HPDE6-E6E7 (cell line): Measurements from ENCODE around the gene NRXN2.

Experiments
- DNase-seq: peaks from one replicate; pipeline ENCODE4 v3.0.0; 2011; ENCODE audit warnings: missing footprints; ENCODE audit errors: extremely low spot score

NRXN2 gene

DNA sequence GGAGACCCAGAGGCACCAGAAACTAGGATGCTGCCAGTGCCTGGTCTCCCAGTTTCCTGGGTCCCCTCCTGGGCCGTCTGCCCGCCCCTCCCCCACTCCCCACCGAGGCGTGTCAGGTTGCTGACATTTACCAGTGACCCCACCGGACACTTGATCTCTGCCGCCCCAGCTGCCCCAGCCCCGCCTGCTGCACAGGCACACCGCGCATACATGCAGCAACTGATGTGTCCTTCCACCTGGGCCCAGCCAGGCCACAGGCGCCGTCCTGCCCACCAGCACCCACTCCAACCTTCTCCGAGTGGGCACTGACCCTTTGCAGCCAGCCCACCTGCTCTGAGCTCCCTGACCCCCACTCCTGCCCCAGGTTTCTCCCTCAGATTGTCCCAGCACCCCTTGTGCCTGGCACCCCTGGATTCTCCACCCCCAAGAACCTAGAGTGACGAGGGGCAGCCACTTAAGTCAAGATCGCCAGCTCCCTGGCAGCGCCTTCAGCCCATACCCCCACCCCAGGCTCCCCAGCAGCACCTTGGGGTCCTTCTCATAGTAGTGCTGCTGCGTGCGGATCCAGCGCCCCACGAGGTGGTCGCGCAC is 36.2 kb upstream of the NRXN2 start:
- DNase-seq: no peak

GRCh38 chr11:64758330-64759079 is 35.5 kb upstream of the NRXN2 start:
- DNase-seq: no peak

DNA sequence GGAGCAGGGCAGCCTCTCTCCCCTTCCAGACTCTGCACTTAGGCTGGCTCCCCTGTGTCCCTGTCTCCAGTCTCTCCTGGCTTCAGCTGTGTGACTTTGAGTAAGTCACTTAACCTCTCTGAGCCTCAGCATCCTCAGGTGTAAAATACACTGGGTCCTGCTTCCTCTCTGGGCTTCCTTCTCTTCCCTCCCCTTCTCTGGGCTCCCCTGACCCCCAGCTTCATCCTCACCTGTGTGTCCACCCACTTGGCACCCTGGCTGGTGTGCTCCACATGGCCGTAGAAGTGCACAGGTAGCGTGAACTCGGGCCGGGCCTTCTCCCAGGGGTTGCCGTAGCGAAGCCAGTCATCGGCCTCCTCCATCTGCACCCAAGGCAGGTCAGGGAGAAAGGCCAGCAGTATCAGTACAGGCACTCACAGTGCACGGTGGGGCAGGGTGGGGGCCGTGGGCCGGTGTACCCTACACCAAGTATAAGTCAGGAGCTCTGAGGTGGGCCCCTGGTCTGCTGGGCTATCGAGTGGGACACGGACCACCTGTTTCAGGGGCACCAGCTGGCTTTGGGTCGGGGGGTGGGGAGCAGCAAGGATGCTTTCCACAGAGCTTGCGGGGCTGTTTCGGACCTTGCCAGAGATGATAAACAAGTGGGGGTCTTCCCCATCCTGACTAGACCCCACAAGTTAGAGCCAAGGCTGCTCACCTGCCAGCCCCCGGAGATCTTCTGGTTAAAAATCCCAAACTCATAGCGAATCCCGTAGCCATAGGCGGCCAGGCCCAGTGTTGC is 34.7 kb upstream of the NRXN2 start:
- DNase-seq: no peak

DNA sequence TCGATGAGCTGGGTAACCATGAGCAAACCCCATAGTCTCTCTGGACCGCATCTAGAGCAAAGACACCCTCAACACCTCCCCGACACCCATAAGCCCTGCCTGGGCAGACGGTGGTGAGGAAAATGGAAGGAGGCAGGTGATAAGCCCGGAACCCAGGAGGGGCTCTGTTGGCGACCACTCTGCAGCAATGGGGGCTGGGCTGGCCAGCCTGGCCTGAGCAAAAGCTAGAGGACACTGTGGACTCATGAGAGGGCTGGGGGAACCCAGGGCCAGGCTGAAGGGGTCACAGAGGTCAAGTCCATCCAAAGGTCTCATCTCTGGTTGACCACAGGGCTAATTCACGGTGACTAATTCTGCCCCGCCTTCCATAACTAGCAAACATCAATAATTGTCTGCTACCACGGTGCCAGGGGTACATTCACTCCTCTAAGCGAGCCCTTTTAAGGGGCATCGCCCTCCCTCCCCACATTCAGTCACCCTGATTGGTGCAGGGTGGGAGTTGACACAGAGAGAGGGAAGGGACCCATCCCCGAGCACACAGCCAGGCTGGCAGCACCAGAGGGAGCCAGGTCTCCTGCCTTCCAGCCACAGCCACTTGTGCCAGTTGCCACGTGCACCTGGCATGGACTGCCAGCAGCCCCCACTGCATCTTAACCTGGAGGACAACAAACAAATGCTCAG is 32.8 kb upstream of the NRXN2 start:
- no peak for DNase-seq

DNA sequence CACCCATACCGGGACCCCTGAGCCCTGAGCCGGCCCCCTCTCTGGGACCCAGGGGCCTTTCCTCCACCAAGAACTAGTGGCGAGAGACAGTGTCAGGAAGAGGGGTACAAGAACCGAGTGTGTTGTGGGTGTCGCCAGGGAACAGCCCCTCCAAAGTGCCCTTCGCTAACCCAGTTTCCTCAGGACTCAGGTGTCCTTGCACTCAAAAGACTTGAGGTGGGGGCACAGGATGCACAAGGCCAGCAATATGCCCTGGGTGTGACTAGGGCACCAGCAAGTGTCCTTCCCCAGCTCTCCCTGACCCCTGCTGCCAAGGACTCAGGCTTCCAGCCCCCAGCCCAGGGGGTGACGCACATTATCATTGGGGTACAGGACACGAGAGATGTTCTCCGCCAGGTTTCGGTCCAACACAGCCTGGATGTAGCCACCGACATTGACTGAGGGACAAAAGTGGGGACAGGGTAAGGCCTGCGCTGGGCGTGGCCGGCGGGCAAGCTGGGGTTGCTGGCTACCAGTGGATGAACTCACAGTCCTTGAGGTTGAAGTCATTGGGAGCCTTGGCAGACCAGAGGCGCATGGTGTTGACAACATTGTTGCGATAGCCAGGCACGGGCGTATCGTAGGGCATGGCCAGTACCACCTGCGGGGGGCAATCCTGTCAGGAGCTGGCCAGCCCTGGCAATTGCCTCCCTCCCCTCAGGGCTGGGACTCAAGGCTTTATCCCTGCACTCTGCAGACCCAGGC is 32.1 kb upstream of the NRXN2 start:
- no peak for DNase-seq

GRCh38 chr11:64754124-64754918 is 31.3 kb upstream of the NRXN2 start:
- DNase-seq: no peak

GRCh38 chr11:64753380-64754123 is 30.6 kb upstream of the NRXN2 start:
- no peak for DNase-seq

GRCh38 chr11:64753019-64753379 is 30.0 kb upstream of the NRXN2 start:
- no peak for DNase-seq

DNA sequence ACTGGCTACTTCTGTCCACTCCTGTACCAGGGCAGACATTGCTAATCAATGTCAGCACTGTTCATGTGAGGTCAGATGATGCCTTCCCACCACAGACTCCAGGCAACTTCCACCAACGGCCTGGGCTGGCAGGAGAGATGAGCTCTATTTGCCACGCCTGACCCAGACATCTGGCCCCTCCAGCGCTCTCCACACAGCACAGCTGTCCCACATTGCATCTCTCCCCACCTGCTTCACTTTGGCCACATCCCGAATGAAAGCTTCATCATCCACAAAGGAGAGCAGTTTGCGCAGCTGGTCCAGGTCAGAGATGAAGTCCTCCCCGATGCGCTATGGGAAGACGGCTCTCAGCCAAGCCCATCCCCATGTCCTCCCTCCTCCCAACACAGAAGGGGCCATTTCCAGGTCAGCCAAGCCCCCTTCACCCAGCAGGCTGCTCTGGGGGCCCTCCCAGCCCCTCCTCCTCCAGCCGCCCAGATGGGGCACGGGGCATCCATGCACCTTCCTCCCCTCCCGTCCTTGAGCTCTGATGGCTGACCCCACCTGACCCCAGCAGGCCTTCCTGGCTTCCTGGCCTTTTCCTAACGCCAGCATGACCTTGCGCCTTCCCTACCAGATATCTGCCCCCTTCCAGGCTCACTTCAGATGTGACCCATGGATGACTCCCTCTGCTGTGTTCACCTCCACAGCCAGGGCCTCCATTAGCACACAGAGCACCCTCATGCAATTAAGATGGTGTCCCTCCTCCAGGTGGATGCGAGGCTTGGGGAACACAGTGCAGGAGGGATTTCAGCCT is 29.4 kb upstream of the NRXN2 start:
- DNase-seq: no peak

- no peak for DNase-seq
Observed at GRCh38 chr11:64751580-64751979, 28.6 kb upstream of the NRXN2 start.

DNA sequence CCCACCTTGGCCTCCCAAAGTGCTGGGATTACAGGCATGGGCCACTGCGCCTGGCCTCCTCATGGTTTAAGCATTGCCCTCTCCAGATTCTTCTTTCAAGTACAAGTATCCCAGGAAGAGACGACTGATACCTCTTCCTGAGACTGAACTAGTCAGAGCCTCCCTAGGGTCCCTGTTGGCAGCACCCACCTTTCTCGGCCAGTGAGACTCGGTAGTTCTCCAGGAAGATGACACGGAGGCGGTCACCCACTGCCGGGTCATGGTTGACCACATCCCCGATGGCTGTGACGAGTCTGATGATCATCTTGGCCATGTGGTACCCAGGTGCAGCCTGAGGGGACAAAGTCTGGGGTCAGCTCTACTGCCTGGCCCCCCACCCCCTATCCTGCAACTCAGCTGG is 28.1 kb upstream of the NRXN2 start:
- no peak for DNase-seq

DNA sequence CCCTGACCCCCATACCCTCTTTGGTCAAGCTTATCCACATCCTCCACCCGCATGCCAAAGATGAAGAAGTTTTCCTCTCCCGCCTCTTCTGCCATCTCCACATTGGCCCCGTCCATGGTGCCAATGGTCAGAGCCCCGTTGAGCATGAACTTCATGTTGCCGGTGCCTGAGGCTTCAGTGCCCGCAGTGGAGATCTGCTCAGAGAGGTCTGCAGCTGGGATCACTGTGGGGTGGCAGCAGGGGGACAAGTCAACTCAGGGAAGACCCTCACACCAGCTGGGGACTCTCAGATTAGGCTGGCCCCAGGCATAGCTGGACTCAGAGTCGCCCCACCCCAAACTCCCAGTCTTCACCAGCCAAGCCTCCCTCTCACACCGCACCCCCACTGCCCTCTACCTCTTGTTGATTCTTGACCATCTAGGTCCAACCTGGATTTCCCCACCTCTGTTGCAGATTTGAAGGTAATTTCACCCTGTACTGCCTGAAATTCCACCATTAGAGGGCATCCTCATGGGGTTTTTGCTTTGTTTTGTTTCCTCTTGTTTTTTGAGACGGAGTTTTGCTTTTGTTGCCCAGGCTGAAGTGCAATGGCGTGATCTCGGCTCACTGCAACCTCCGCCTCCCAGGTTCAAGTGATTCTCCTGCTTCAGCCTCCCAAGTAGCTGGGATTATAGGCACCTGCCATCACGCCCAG is 27.5 kb upstream of the NRXN2 start:
- no peak for DNase-seq

DNA sequence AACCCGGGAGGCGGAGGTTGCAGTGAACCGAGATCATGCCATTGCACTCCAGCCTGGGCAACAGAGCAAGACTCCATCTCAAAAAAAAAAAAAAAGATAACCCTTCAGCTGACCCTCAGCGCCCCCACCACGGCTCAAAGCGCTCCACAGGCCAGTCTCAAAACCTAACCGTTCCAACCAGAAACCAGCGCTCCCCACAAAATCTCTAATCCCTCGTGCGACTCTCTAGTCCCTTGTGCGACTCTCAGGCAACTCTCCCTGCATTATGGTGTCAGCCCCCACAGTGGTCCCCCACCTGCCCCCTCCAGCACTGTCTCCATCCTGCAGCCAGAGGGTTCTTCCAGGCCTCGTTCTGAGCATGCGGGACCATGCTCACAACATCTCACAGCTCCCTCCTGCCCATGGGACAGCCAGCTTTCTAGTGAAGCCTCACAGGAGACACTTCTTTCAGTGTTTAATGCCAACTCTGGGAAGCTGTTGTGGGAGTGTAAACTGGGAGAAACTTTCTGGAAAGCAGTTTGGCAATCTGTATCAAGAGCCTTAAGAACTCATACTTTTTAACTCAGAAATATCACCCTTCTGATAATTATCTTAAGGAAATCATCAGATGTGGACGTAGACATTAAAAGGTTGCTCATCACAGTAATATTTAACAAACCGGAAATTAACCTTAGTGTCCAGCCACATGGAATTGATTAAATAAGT is 25.1 kb upstream of the NRXN2 start:
- DNase-seq: no peak

DNA sequence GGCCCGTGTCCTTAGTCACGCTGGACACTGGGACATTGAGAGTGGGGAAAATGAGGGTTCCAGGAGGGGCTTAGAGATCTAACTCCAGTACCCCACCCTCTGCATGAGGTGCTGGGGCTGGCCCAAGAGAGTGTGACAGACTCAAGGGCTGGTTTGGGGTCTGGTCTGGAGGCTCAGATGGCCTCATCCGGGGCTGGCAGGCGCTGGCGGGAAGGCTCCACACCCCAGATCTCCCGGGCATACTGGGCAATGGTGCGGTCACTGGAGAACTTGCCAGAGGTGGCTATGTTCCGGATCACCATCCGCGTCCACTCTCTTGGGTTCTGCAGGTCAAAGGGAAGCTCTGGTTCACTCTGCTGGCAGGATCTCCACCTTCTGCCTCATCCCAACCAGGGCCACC is 23.5 kb upstream of the NRXN2 start:
- no peak for DNase-seq

DNA sequence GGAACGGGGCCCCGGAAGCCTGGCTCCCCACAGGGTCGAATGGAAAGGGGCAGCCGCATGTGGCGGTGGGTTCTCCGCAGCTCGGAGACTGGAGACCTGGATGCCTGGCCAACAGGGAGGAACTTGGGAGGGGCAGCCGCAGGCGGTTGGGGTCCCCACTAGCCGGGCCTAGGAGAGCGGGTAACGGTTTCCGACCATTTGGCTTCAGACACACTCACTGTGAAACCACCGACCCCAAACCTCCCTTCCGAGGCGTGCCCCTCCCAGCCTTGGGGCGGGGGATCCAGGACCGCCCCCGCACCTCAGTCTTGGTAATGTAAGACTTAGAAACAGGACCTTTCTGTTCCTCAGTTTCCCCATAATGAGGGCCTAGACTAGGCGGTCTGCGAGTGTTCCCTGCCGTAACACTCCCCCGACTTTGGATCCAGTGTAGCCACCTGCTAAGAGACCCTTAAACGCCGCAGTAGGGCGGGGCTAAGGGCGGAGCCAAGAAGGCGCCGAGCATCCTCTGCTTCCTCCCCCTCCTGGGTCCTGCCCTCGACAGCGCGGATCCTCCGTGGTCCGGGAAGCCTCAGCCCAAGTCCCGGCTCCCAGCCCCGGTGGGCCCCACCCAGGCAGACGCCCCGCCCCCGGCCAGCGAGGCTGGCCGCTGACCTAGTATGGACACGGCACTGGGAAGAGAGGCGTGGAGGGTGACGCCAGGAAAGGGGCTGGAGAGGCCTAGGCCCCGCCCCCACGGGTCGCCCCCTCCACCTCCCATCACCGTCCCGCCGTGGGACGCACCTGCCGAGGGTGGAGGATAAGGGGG is 22.7 kb upstream of the NRXN2 start:
- no peak for DNase-seq

GRCh38 chr11:64745189-64745520 is 22.2 kb upstream of the NRXN2 start:
- DNase-seq: no peak

DNA sequence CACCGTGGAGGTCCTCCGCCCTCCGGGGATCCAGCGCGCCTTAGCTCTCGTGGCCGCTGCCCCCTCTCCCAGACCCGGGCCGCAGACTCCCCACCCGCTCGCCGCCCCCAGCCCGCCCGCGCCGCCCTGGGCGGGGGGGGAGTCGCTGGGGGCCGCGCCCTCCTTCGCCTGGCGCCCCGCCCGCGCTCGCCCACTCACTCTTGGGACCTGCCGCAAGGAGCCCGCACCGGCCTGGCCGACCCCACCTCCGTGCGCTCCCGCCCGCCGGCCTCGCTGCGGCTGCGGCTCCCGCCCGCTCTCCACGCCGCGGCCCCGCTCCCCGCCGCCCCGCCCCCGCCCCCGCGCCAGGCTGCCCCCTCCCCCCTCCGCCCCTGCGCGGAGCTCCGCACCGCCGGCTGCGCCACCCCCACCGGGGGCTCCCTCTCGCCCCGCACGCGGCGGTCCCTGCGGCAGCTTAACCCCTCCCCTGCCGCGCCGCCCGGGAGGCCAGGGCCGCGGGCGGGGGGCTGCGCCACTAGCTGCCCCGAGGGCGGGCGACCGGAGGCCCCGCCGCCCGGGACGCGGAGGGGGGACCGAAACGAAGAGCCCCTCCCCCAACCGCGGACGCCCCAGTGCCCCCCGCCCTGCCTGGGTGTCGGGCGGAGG is 21.7 kb upstream of the NRXN2 start:
- DNase-seq: no peak
